Esophagus mucosa (tissue), 1 donor: ENCODE measurements around the gene WNK1. TPM values are rescaled to one million over a fixed set of nuclear protein-coding genes. Genes with fewer than 3 reads are reported as not detected.
"Not testable (repeated sequence)": the region's sequence is repeated elsewhere in the genome, so short reads cannot be mapped to it uniquely, and the experiment has no call there.

Experiments used
- ATAC-seq: fragments of 200-7000 bp; cut with Tn5 transposase; one replicate; pipeline ENCODE4 v1.9.1; 2020
- total RNA-seq: library from RNA; stranded (reverse); gene quantifications from one replicate; pipeline ENCODE4 v1.2.4, GENCODE V29; 2023
- donor health status: DM: yes; HTN: yes; CAD: no.

WNK1 gene
- total RNA-seq, 1 donor from 2014 or later: 157 TPM

GRCh38 chr12:779745-780734, 27.7 kb downstream of the WNK1 start:
- peak; percentile 41 for ATAC-seq

GRCh38 chr12:780750-781379, 28.5 kb downstream of the WNK1 start:
- ATAC-seq: no peak

GRCh38 chr12:785706-786105, 33.3 kb downstream of the WNK1 start:
- ATAC-seq: no peak

- ATAC-seq: no peak
Measured at GRCh38 chr12:788288-788687, 35.9 kb downstream of the WNK1 start.

GRCh38 chr12:788762-789161, 36.4 kb downstream of the WNK1 start:
- not testable (repeated sequence) for ATAC-seq

- no peak for ATAC-seq
Measured at GRCh38 chr12:789852-790563, 37.6 kb downstream of the WNK1 start.

- ATAC-seq: no peak
Measured at GRCh38 chr12:790608-791007, 38.2 kb downstream of the WNK1 start.

- no peak for ATAC-seq
Measured at GRCh38 chr12:793037-793436, 40.7 kb downstream of the WNK1 start.

GRCh38 chr12:793711-794110, 41.3 kb downstream of the WNK1 start:
- ATAC-seq: no peak

- no peak for ATAC-seq
Measured at GRCh38 chr12:795305-795704, 42.9 kb downstream of the WNK1 start.

- no peak for ATAC-seq
Measured at GRCh38 chr12:800401-800800, 48.0 kb downstream of the WNK1 start.

- ATAC-seq: no peak
Measured at GRCh38 chr12:802242-803120, 50.1 kb downstream of the WNK1 start.

- ATAC-seq: no peak
Measured at GRCh38 chr12:805022-805632, 52.7 kb downstream of the WNK1 start.

GRCh38 chr12:806200-806791, 53.9 kb downstream of the WNK1 start:
- no peak for ATAC-seq

GRCh38 chr12:807041-807735, 54.8 kb downstream of the WNK1 start:
- ATAC-seq: no peak

GRCh38 chr12:810116-810515, 57.7 kb downstream of the WNK1 start:
- no peak for ATAC-seq

- no peak for ATAC-seq
Measured at GRCh38 chr12:810671-811415, 58.5 kb downstream of the WNK1 start.

GRCh38 chr12:812950-813349, 60.6 kb downstream of the WNK1 start:
- ATAC-seq: no peak

- peak; percentile 53 for ATAC-seq
Measured at GRCh38 chr12:817456-817855, 65.1 kb downstream of the WNK1 start.
